A673 (cell line): ENCODE measurements around the gene ZBED6.

Source experiments
- CTCF ChIP-seq: fragments of 300-800, 200-600 bp; sonication (generic); conservative IDR thresholded peaks from 2 replicates; pipeline ENCODE4 v1.5.1; 2017; ENCODE audit warnings: low read depth, mild to moderate bottlenecking, antibody characterized with exemption, low read length, moderate library complexity, mixed read lengths
- EZH2 ChIP-seq: fragments of 200-600 bp; sonication (generic); IDR thresholded peaks from 2 replicates; pipeline ENCODE4 v1.6.1; 2017; ENCODE audit warnings: borderline replicate concordance, low read depth, mild to moderate bottlenecking, mixed read lengths, antibody characterized with exemption, low read length; ENCODE audit not compliant: poor library complexity, severe bottlenecking

GRCh38 chr1:203763505-203763904, 31.9 kb upstream of the ZBED6 start:
- no peak for TF ChIP-seq EZH2
- TF ChIP-seq CTCF = no peak
